Ascending aorta (tissue), 2 donors: ENCODE measurements around the gene HIPK4. TPM values are rescaled to one million over a fixed set of nuclear protein-coding genes. Genes with fewer than 3 reads are reported as not detected.

Source experiments
- DNase-seq, 2 donors: peaks; one replicate each; pipeline ENCODE4 v3.0.0-alpha.2; 2019; ENCODE audit warnings: low spot score in 2 of 2
- H3K27ac ChIP-seq, 2 donors: fragments of 200-600 bp; sonication (generic); one replicate each; pipeline ENCODE4 v1.5.1; 2016 to 2017; ENCODE audit warnings: mild to moderate bottlenecking in 1 of 2
- H3K27me3 ChIP-seq: fragments of 200-600 bp; sonication (generic); one replicate; pipeline ENCODE4 v1.5.1; 2017
- H3K36me3 ChIP-seq, 2 donors: fragments of 200-600 bp; sonication (generic); one replicate each; pipeline ENCODE4 v1.5.1; 2016
- H3K4me1 ChIP-seq, 2 donors: fragments of 200-600 bp; sonication (generic); one replicate each; pipeline ENCODE4 v1.5.1; 2016 to 2017; ENCODE audit warnings: mild to moderate bottlenecking in 1 of 2
- H3K4me3 ChIP-seq, 2 donors: fragments of 200-600 bp; sonication (generic); one replicate each; pipeline ENCODE4 v1.5.1; 2016 to 2017; ENCODE audit warnings: mild to moderate bottlenecking in 1 of 2
- H3K9me3 ChIP-seq, 2 donors: fragments of 200-600 bp; sonication (generic); one replicate each; pipeline ENCODE4 v1.5.1; 2016
- CTCF ChIP-seq, 3 experiments: fragments of 200-600 bp in 2 of 3; fragments of 450-650 bp in 1 of 3; sonication (generic) in 2 of 3; IDR thresholded peaks; one replicate each; pipeline ENCODE4 v1.5.1; 2016 to 2019; ENCODE audit warnings: antibody characterized with exemption in 3 of 3, mild to moderate bottlenecking in 1 of 3, moderate library complexity in 1 of 3
- intact Hi-C: fragments of 100-400 bp; cut with DNase I; formaldehyde crosslinking; loops from one replicate; pipeline ENCODE4 v1.15.1; 2023
- total RNA-seq: library from RNA; depleted of rRNA; stranded (reverse); fragments of >200 nt; gene quantifications from one replicate; pipeline ENCODE4 v1.1.0, GENCODE V29; 2016

HIPK4 gene
- total RNA-seq, 1 donor from 2014 or later, result not detected

- TF ChIP-seq CTCF (IDR thresholded peaks at IDR 0.05), result no peak
- H3K4me1 ChIP-seq, result peaks cover 14 to 30% of the 10 kb centered on the region in 2 donors
These were observed 32.2 kb upstream of the HIPK4 start for GRCh38 chr19:40421993-40422747.

GRCh38 chr19:40420766-40421765 is 31.1 kb upstream of the HIPK4 start:
- Histone ChIP-seq H3K4me1 (peaks cover 14 to 30% of the 10 kb centered on the region in 2 donors), H3K4me3 (peak overlapping the region; percentile 55 to 79), H3K36me3 (peaks cover 11 to 17% of the 10 kb centered on the region in 2 donors), H3K27me3 (no peaks in the 10 kb centered on the region), H3K27ac (peak overlapping the region; percentile 98 to 99), H3K9me3 (no peaks in the 10 kb centered on the region)
- DNase-seq, result peak; percentile 75 to 97
- TF ChIP-seq CTCF (IDR thresholded peaks at IDR 0.05), result peak; percentile 90 to 96 (median 95)
- intact Hi-C loops, result loop anchor here (1.0 to 10.0 kb wide), 7 partner anchors 17 to 374 kb away; partner anchors contain the start of genes AKT2, BLVRB, C19orf47 and COQ8B

More at GRCh38 chr19:40421993-40422747, 32.2 kb upstream of the HIPK4 start:
- Histone ChIP-seq H3K4me3 (peak overlapping the region; percentile 55 to 79), H3K36me3 (peaks cover 11 to 17% of the 10 kb centered on the region in 2 donors), H3K27ac (peak overlapping the region; percentile 98 to 99), H3K27me3 (no peaks in the 10 kb centered on the region), H3K9me3 (no peaks in the 10 kb centered on the region)
- intact Hi-C loops, result loop anchor here (1.0 to 10.0 kb wide), 7 partner anchors 18 to 373 kb away; partner anchors contain the start of genes AKT2, BLVRB, C19orf47 and COQ8B
- DNase-seq, result no peak

- H3K4me1 ChIP-seq, result peaks cover 14 to 30% of the 10 kb centered on the region in 2 donors
- TF ChIP-seq CTCF (IDR thresholded peaks at IDR 0.05), result no peak
- no peaks in the 10 kb centered on the region for H3K9me3 ChIP-seq
- peak overlapping the region; percentile 55 to 79 for H3K4me3 ChIP-seq
- intact Hi-C loops, result loop anchor here (2.0 to 10.0 kb wide), 4 partner anchors 72 to 374 kb away; partner anchors contain the start of genes AKT2, C19orf47, COQ8B and EGLN2
- H3K36me3 ChIP-seq, result peaks cover 11 to 17% of the 10 kb centered on the region in 2 donors
- H3K27ac ChIP-seq, result peak overlapping the region; percentile 98 to 99
- H3K27me3 ChIP-seq, result no peaks in the 10 kb centered on the region
- no peak for DNase-seq
These were observed 30.4 kb upstream of the HIPK4 start for GRCh38 chr19:40420451-40420765.

GRCh38 chr19:40419780-40420179 is 29.8 kb upstream of the HIPK4 start:
- Histone ChIP-seq H3K27me3 (no peaks in the 10 kb centered on the region), H3K9me3 (no peaks in the 10 kb centered on the region), H3K4me1 (peaks cover 14 to 30% of the 10 kb centered on the region in 2 donors), H3K4me3 (no peak overlapping the region), H3K27ac (no peak overlapping the region), H3K36me3 (peaks cover 11 to 17% of the 10 kb centered on the region in 2 donors)
- no peak for TF ChIP-seq CTCF (IDR thresholded peaks at IDR 0.05)
- intact Hi-C loops, result loop anchor here (2.0 to 10.0 kb wide), 4 partner anchors 71 to 375 kb away; partner anchors contain the start of genes AKT2, C19orf47, COQ8B and EGLN2
- no peak for DNase-seq

- intact Hi-C loops, result no loop called here
- TF ChIP-seq CTCF (IDR thresholded peaks at IDR 0.05), result no peak
- Histone ChIP-seq H3K4me3 (no peak overlapping the region), H3K9me3 (no peaks in the 10 kb centered on the region), H3K27ac (no peak overlapping the region), H3K4me1 (peaks cover 14 to 29% of the 10 kb centered on the region in 2 donors), H3K27me3 (no peaks in the 10 kb centered on the region), H3K36me3 (peaks cover 11 to 17% of the 10 kb centered on the region in 2 donors)
- no peak for DNase-seq
These were observed 29.2 kb upstream of the HIPK4 start for GRCh38 chr19:40419066-40419612.
